T-helper 2 cell treated with Interferon-gamma antibody and Interleukin-4, amounts not matched to agents 100 ng/mL and 5 ng/mL, for 36 hours (primary cell): ENCODE data around the gene NR1H4. TPM values are rescaled to one million over a fixed set of nuclear protein-coding genes. Genes with fewer than 3 reads are reported as not detected.

Source experiments
- intact Hi-C: fragments of 100-400 bp; cut with micrococcal nuclease; formaldehyde crosslinking; loops from one replicate; pipeline ENCODE4 v1.15.1; 2023
- total RNA-seq: library from RNA; stranded (reverse); gene quantifications from 2 replicates; pipeline ENCODE4 v1.2.3, GENCODE V29; 2022

Gene NR1H4
- total RNA-seq, 1 donor from 2014 or later = not detected

- intact Hi-C loops = no loop called here
These were observed 39.0 kb downstream of the NR1H4 start for GRCh38 chr12:100512692-100513091.

GRCh38 chr12:100515968-100516367, 42.3 kb downstream of the NR1H4 start:
- intact Hi-C loops = no loop called here

GRCh38 chr12:100518376-100518775, 44.7 kb downstream of the NR1H4 start:
- intact Hi-C loops = no loop called here

- intact Hi-C loops = no loop called here
These were observed 46.5 kb downstream of the NR1H4 start for GRCh38 chr12:100520048-100520769.

- intact Hi-C loops = no loop called here
These were observed 48.3 kb downstream of the NR1H4 start for GRCh38 chr12:100521958-100522357.

GRCh38 chr12:100528034-100528433, 54.4 kb downstream of the NR1H4 start:
- intact Hi-C loops = no loop called here

- intact Hi-C loops = no loop called here
These were observed 54.9 kb downstream of the NR1H4 start for GRCh38 chr12:100528471-100529127.

GRCh38 chr12:100529756-100530350, 56.2 kb downstream of the NR1H4 start:
- intact Hi-C loops = no loop called here

GRCh38 chr12:100533376-100533775, 59.7 kb downstream of the NR1H4 start:
- intact Hi-C loops = no loop called here

GRCh38 chr12:100534625-100535227, 61.1 kb downstream of the NR1H4 start:
- intact Hi-C loops = no loop called here

GRCh38 chr12:100539202-100539601, 65.5 kb downstream of the NR1H4 start:
- intact Hi-C loops = no loop called here

- intact Hi-C loops = no loop called here
These were observed 70.5 kb downstream of the NR1H4 start for GRCh38 chr12:100544165-100544564.

GRCh38 chr12:100545092-100545491, 71.4 kb downstream of the NR1H4 start:
- intact Hi-C loops = no loop called here

- intact Hi-C loops = loop anchor here (2.0 to 10.0 kb wide), 5 partner anchors 162 to 1511 kb away; no protein-coding TSS in a partner anchor
These were observed 80.3 kb downstream of the NR1H4 start for GRCh38 chr12:100553936-100554335.

- intact Hi-C loops = loop anchor here (2.0 to 10.0 kb wide), 4 partner anchors 162 to 1512 kb away; no protein-coding TSS in a partner anchor
These were observed 81.0 kb downstream of the NR1H4 start for GRCh38 chr12:100554608-100555077.

- intact Hi-C loops = loop anchor here (2.0 to 10.0 kb wide), 3 partner anchors 207 to 1513 kb away; no protein-coding TSS in a partner anchor
These were observed 82.1 kb downstream of the NR1H4 start for GRCh38 chr12:100555722-100556121.

- intact Hi-C loops = loop anchor here (10.0 kb wide), 1 partner anchor 403 kb away; no protein-coding TSS in a partner anchor
These were observed 83.7 kb downstream of the NR1H4 start for GRCh38 chr12:100557357-100557756.

GRCh38 chr12:100559261-100559660, 85.6 kb downstream of the NR1H4 start:
- intact Hi-C loops = loop anchor here (10.0 kb wide), 1 partner anchor 404 kb away; no protein-coding TSS in a partner anchor

- intact Hi-C loops = no loop called here
These were observed 90.4 kb downstream of the NR1H4 start for GRCh38 chr12:100564090-100564489.

- intact Hi-C loops = no loop called here
These were observed 91.3 kb downstream of the NR1H4 start for GRCh38 chr12:100564905-100565467.

GRCh38 chr12:100565987-100566545, 92.4 kb downstream of the NR1H4 start:
- intact Hi-C loops = no loop called here
